CD4-positive, alpha-beta T cell treated with Interleukin-15 for 4 hours (primary cell): ENCODE data around the gene ZFHX3.

ENCODE experiments used
- DNase-seq: peaks from one replicate; pipeline ENCODE4 v3.0.0-alpha.2; 2020; ENCODE audit warnings: low spot score

ZFHX3 gene

DNA sequence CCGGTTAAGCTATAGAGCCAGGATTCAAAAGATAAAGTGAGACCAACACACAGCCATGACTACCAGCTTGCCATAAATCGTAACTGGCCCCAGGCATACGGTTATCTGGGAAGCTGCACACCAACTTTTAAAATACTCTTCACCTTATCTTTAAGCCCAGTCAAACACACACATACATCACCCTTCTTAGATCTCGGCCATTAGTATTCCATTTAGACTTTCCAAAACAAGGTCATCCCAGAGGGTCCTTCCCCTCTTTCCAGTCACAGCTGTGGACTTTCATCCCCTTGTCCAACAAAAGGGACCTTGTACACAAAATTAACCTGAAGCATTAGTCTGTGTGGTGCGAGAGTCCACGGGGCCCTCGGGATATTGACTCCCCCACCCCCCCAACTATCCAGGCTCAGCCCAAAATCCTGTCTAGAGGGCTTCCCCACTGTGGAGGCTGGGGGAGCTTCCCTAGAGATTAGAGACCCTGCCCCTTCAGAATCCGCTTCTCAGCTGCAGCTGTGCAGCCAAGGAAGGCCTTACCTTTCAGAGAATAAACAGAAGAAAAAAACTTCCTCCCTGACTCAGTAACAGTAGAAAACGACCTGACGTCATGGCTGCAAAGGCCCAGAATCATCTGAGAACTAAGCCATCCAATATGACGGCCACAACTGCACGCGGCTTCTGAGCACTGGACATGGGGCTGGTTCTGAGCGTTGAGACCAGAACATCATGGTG is 9.9 kb downstream of the ZFHX3 start:
- DNase-seq: no peak

DNA sequence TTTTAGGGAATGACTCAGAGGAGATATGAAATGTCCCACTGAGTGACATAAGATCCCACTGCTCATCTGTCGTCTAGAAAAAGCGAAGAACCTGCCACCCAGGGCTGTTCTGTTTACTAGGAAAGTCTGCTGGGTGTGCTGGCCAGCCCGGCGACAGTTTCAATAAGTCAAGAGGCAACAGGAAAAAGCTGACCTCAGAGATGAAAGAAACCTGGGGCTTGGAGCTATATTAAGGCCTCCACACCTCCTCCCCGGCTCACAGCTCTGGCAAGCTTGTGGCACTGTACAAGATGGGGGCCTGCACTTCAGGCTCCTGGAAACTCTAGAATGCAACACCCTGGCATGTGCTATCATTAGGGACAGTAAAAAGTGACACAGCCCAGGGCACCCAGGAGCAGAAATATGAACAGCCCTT is 10.6 kb downstream of the ZFHX3 start:
- no peak for DNase-seq

DNA sequence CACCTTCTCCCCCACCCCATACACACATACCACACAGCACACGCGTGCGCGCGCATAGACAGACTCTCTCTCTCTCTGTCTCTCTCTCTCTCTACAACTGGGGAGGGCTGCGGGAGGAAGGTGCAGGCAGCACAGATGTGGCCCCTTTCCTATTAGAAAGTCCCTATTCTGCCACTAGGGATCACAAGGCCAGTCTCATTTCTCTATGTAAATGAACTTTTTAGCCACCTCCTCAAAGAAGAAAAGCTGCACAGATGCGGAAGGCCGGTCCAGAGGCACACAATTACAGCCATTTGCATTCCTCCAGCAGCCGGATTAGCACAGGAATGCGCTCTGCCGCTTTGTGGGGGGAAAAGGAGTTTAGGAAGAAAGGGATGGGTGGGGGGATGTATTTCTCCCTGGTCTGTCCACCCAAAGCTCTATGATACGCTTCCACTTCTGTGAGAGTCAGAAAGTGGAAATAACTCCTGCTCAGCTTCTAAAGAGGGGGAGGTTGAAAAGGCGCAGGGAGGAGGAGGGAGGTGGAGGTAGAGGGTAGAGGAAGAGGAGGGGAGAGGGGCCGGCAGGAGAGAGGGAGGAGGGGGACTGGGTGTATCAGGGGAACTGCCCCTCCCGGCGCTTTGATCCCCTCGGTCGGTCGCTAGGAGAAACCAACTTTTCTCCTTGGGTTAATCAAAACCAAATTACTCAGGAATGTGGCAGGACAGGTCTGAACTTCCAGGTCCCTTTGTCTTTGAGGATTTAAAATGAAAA is 11.7 kb downstream of the ZFHX3 start:
- no peak for DNase-seq

DNA sequence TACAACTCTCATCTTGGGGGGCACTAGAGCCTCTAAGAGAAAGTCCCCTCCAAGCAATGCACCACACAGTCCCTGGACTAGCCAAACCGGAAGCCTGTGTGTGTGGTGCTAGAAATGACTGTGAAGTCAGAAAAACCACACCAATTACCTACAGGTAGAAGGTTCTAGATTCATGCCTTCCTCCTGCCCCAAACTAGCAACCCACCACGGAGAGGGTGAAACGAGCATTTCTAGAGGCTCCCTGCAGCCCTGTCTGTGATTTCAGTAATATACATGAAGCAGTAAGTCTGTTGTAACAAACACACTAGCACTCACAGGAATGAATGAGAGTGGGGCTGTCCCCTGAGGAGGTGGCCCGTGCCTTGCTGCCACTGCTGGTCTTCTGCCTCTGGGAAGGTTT is 13.6 kb downstream of the ZFHX3 start:
- DNase-seq: no peak

DNA sequence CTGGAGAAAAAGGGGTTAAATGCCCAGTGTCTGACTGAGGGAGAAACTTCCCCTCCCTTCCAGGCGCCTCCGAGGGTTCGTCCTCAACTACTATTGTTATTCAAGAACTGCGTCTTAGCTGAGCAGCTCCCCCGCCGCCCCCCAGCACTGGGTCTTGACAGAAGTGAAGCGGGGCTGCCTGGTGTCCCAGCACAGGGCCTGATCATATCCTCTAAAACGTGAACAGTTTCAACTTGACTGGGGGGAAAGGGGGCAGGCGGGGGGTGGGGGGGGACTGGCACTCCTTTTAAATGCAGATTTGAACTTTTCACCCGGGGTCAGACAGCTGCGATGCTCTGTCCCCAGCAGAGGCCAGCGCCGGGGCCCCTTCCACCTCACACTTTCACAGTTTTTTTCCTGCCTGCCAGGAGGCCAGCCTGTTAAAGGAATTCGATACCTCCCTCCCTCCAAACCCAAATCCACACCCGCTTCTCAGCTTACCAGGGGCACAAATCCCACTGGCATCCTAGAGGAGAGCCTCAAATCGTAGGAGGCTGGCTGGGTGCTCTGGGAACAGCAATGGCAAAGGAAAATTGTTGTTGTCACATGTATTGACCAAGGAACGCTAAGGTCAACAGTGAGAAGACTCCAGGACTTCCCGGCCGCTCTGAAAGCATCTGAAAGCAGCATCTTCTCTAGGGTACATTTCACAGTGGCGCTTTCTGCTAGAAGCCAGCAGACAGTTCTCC is 14.5 kb downstream of the ZFHX3 start:
- DNase-seq: no peak

DNA sequence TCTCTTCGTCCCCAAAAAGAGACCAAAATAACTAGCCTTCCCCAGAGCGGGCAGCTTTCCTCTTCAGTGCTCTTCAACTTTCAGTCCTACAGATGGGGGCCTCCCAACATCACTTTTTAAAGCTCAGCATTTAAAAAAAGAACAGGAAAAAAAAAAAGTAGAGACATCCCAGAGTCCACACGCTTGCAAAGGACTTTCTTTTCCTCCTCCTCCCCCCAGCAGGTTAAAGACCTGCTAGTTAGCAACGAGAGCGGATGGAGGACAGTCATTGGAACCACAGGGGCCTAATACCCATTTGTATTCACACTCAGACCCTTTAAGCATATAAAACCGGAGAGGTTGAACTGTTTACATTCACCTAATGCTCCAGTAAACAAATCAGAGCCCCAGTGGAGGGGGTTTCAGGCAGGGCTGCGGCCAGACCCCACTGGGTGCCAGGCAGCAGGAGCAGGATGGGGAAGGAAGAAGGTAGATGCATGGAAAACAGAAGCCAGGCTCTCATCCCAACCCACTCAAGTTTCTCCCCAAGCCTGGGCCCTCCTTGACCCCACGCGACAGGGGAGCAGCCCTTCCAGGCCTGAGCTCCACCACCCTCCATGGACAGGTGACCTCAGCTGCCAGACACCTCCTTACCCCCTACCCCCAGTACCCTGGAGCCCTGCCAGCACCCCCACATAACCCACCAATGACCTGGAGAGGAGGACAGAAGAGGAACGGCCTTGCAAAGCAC is 15.2 kb downstream of the ZFHX3 start:
- DNase-seq: no peak

DNA sequence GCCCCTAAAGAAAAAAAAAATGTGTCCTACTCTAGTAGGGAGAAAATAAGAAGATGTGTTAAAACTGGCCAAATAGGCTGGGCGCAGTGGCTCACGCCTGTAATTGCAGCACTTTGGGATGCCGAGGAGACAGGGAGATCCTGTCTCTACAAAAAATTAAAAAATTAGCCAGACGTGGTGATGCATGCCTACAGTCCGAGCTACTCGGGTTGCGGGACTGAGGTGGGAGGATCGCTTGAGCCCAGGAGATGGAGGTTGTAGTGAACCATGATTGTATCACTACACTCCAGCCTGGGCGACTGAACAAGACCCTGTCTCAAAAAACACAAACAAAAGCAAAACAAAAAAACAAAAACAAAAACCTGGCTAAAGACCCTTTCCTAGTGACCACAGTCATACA is 15.9 kb downstream of the ZFHX3 start:
- no peak for DNase-seq

DNA sequence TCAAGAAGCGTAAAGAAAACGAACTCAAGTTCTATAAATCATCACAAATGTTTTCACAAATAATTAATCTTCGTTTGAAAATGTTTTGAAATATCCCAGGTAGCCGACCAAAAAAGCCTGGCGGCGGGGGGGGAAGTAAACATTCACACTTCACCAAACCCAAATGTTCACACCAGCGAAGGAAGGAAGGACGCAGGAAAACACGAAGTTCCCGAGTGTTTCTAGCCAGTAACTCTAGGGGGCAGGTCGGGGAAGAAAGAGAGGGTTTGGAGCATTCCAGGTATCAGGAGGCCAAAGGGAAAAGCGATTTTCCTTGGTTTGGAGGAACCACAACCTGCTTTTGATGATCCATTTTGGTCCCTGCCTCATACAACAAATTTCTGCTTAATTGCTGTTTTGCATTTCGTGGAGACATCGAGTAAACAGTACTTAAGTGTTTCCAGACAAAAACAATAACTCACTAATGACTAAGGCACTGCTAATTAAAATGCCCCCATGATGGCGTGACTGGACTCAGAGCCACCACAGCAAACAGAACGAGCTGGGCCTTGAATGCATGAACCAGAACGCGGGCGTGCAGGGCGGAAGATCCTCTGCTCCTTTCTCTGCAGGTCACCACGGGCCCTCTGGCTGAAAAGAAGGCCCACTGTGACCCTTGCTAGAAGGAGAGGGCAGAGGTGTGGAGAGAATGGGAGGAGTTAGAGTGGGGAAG is 16.6 kb downstream of the ZFHX3 start:
- no peak for DNase-seq

DNA sequence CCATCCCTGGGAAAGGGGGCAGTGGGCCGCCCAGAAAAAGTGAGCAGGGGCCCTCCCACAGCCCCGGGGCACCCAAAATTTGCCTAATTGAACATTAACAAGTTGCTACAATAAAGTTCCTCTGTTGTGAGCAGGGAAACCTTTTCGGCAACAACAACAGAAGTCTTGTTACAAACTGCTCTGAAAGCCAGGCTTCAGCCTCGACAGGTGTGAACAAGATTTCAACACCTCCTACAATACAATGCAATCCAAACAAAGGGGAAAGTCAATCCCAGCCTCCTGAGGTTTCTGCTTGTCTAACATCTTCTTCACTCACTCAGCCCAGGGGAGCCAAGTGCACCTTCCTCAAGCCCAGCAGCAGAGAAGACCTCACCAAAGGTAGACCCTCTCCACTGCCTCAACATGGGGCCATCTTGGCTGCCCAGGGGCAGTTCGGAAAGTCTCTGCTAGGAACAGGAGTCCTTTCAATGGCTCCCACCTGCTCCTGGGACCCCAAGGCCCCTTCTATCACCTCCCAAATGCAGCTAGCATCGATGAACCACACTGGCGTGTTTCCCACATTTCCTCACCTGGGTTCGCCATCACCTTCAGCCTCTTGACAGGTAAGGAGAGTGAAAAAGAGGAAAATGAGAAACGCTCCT is 19.1 kb downstream of the ZFHX3 start:
- no peak for DNase-seq

DNA sequence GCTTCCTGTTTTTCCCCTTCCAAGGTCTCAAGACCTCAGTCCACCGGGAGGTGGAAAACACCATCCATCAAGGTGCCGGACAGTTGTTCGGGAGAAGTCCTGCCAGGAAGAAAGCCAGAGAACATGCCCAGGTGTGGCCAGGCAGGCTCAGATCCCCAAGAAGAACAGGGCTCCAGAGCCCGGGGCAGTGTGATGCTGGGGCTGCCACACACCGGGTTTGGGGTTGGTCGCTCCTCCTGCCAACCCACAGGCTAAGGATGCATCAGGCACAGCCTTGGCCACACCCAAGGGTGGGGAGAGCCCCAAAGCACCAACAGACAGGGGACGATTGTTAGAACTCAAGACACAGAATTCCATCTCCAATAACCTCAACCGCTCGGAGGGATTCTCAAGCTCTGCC is 19.7 kb downstream of the ZFHX3 start:
- DNase-seq: no peak

DNA sequence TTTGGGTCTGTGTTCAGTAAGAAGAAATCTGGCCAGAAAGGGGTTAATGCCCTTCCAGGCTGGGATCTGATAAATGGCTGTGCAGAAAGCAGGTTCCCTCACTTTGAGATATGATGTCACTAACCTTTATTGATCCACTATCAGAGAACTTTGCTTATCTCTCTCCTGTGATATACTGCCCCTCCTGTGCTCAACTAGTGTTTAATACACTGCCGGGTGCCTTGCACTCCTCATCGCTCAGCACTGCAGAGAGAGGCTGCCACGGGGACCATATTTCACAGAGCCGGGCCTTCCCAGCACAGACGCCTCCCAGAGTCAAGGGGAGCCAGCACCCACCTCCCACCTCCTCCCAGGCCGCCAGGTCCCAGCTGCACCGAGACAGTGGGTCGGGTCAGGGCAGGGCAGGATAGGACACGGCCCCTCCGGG is 20.2 kb downstream of the ZFHX3 start:
- DNase-seq: no peak

DNA sequence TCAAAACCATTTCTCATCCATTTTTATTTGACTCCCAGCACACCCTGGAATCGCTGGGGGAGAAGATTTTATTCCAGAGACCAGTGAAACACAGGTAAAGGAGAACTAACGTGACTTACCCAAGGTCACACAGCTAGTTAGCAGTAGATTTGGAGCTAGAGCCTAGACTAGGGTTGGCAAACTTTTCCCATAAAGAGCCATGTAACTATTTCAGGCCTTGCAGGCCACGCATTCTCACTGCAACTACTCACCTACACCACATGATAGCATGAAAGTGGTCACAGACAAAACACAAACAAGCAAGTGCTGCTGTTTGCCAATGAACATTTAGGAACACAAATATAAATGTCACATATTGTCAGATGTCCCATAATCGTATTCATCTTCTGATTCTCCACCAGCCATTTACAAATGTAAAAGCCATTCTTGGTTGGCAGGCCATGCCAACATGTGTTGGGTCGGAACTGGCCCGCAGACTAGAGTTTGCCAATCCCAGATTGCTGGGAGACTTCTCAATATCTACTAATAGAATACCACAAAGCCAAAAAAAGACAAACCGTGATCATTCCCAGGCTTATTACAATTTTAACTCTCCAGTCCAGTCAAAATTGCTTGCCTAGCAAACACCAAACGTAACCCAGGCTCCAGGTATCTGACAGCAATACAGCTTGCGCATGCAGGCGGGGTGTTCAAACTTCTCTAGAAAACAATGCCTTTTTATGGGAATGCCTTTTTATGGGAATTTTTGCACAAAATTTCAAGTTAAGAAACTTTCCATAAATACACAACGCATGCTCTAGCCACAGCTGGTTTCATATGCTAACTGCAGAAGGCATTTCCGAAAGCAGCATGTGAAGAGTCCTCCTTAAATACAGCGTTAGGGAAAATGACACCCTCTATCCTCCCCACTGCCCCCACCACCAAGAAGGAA is 20.9 kb downstream of the ZFHX3 start:
- DNase-seq: no peak

DNA sequence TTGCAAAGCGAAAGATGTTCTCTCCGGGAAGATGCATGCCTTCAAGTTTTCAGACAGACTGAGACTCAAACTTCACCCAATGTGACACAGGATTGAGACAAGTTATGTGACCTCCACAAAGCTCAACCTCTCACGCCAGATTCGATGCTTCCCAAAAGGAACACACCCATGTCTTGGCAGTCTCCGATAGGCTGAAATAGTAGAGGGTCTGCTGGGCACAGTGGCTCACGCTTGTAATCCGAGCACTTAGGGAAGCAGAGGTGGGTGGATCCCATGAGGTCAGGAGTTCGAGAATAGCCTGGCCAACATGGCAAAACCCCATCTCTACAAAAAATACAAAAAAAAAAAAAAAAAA is 22.1 kb downstream of the ZFHX3 start:
- no peak for DNase-seq

DNA sequence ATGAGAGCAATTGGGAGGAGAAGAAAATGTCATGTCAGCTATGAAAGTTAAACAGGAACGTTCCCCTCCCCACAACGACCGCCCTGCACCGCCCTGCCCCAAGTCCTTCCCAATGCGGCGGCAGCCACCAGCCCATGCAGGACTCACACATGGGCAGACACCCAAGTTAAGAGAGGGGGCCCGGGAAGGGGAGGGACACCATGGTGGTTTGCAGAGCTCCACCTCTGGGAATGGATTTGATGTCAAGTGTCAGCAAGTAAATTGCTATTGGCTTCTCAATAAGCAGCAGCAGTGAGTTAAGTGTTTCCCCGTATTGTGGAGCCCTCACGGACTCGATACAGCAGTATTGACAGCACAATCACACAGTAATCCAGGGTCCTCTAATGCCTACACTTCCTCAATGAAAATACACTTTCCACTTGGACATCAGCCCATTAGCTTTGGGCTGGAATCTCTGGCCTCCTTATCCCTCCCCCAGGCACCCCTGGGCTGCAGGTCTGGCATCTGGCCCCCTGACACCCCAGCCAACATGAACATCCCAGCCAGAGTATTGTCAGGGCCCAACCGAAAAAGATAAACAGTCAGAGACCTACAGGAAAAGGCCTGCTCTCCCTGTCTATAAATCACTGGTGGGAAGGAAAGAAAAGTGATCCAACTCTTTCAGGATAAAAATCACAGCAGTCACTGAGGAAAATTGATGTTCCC is 22.6 kb downstream of the ZFHX3 start:
- no peak for DNase-seq

DNA sequence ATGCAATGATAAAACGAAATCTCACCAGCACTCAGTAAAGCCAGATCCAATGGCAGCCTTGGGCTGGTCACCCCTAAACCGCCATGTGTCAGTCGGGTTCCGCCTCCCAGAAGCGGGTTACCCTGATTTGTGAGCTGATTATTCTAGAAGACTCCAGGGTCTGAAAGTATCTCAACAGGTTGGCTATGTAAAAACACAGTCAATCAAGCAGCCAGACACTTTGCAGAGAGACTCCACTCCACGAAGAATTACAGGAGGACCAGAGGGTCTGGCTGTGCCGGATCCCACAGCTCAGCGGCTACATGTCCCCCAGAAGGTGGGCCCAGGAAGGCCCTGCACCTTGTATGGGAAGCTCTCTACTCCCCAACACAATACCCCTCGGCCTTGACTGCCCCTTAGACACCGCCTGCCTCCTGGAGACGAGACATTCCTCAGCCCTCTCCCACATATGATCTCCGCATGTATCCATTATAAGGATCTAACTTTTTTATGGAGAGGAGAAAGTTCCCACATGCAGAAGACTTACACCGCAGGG is 23.3 kb downstream of the ZFHX3 start:
- DNase-seq: no peak

DNA sequence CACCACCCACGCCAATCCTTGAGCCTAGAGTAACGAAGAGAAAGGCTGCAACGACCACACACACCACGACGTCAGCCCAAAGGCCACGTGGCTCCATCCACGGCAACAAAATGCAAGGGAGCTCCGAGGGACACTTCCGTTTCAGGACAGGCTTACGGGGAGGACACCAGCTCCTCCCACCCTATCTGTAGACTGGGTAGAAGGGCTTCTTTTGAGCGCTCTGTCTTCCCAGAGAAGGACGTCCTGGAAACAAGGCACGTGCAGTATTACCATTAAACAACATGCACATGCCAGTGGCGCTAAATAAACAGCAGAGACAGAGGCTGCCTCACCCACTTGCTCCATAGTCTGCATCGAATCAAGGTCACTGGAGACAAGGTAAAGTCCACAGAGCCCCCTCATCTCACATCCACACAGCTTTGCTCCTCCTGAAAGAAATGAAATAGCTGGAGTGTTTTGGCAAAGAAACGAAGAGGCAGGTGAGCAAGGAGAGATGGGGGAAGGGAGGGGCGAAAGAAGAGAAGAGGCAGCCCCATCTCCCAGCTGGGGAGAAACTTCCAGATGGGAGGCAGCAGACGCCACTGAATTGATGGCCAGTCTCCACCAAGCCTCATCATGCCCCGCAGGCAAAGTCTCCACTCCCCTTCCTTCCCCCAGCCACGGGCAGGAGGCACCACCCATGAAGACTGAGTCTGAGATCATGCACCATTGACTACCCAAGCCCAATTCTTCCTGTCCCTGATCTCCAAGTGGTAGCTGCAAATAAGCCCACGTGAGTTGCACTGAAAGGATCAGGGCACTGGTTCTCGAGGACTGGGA is 24.0 kb downstream of the ZFHX3 start:
- no peak for DNase-seq

DNA sequence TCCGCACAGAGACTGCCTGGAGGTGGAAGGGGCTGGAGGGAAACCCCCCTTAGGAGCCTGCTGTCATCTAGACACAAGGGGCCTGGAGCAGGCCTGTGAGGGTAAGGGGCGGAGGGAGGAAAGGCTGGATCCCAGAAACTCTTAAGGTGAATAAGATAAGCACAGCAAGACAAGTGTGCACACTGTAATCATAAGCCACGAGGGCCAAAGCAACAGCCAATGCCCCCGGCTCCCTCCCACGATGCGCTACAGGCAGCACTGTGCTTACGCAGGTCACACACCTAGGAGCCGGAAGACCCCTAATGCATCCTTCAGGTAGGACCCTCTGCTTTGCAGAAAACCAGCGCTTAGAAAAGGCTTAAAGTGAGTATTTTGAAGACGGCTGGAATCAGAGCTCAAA is 24.6 kb downstream of the ZFHX3 start:
- DNase-seq: no peak

DNA sequence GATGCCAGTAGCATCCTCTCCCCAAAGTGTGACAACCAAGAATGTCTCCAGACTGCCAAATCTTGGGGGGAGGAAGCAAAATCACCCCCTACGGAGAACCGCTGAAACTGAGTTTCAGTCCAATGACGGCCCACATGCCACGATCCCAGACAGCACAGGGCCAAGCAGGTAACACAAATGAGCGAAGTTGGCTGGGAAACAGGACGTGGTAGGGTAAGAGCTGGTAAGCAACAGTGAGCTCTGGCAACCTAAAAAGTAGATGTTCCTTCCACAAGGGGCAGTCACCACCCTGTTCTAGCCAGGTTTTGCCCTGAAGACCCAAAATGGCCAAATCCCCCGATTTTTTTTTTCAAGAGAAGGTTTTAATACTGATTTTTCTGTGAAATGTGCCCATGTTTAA is 25.4 kb downstream of the ZFHX3 start:
- DNase-seq: no peak
